NOMO-1 treated with DMSO at 0.1 percent for 48 hours (cell line): ENCODE measurements around the gene PDZD4.

Experiments used
- DNase-seq: peaks from one replicate; lab custom pipeline; 2025; ENCODE audit not compliant: unreplicated experiment; lab: John Stamatoyannopoulos, UW

The PDZD4 gene

GRCh38 chrX:153791104-153791852 is 39.1 kb downstream of the PDZD4 start:
- DNase-seq = no peak

- no peak for DNase-seq
Measured at GRCh38 chrX:153789654-153790053, 40.7 kb downstream of the PDZD4 start.

GRCh38 chrX:153786669-153787068 is 43.7 kb downstream of the PDZD4 start:
- DNase-seq = no peak

- no peak for DNase-seq
Measured at GRCh38 chrX:153784325-153784967, 45.9 kb downstream of the PDZD4 start.

GRCh38 chrX:153783378-153784013 is 46.8 kb downstream of the PDZD4 start:
- DNase-seq = no peak

- DNase-seq = no peak
Measured at GRCh38 chrX:153782871-153783270, 47.5 kb downstream of the PDZD4 start.

- no peak for DNase-seq
Measured at GRCh38 chrX:153782313-153782712, 48.0 kb downstream of the PDZD4 start.

GRCh38 chrX:153781428-153782047 is 48.8 kb downstream of the PDZD4 start:
- DNase-seq = no peak

GRCh38 chrX:153780678-153781427 is 49.5 kb downstream of the PDZD4 start, which contains the start of gene SRPK3:
SRPK3 (plus strand) TSS chrX:153781041; CDS start chrX:153781087, 46 bp downstream.
- DNase-seq = no peak

GRCh38 chrX:153779891-153780677 is 50.3 kb downstream of the PDZD4 start:
- DNase-seq = no peak

- no peak for DNase-seq
Measured at GRCh38 chrX:153778684-153779101, 51.7 kb downstream of the PDZD4 start.

GRCh38 chrX:153778181-153778580 is 52.2 kb downstream of the PDZD4 start:
- DNase-seq = no peak

GRCh38 chrX:153777261-153778090 is 52.9 kb downstream of the PDZD4 start:
- DNase-seq = no peak

GRCh38 chrX:153776611-153777045 is 53.7 kb downstream of the PDZD4 start:
- DNase-seq = no peak

GRCh38 chrX:153776120-153776599 is 54.2 kb downstream of the PDZD4 start:
- DNase-seq = no peak

- no peak for DNase-seq
Measured at GRCh38 chrX:153775293-153776119, 54.8 kb downstream of the PDZD4 start.

- DNase-seq = no peak
Measured at GRCh38 chrX:153774576-153775292, 55.6 kb downstream of the PDZD4 start.
